GM12872 (cell line): Measurements from ENCODE around the gene FAM78A.

ENCODE experiments used
- TF ChIP-seq, protein P1 (sequence below): IDR thresholded peaks from 3 replicates; pipeline ENCODE4 v1.5.1; 2011; ENCODE audit warnings: low read depth, mild to moderate bottlenecking, low read length, moderate library complexity; ENCODE audit not compliant: insufficient read depth

Gene FAM78A

DNA sequence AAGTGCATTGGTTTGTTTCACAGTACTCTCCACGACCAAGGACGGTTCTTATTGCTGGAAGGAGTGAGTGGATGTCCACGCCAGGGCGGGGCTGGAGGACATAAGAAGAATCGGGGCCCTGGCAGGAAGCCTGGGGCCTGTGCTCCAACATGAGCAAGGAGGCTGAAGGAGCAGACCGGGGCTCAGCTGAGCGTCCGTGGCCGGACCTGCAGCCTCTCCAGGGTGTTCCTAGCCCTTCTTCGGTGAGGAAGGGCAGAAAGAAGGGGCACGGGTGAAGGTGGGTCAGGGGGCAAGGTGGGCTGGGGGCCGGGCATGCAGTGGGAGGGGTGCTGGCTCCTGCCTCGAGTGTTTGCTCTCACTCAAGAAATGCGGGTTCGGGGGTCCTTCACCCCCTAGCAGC lies 18.1 kb downstream of the FAM78A start:
- TF ChIP-seq, protein P1, sequence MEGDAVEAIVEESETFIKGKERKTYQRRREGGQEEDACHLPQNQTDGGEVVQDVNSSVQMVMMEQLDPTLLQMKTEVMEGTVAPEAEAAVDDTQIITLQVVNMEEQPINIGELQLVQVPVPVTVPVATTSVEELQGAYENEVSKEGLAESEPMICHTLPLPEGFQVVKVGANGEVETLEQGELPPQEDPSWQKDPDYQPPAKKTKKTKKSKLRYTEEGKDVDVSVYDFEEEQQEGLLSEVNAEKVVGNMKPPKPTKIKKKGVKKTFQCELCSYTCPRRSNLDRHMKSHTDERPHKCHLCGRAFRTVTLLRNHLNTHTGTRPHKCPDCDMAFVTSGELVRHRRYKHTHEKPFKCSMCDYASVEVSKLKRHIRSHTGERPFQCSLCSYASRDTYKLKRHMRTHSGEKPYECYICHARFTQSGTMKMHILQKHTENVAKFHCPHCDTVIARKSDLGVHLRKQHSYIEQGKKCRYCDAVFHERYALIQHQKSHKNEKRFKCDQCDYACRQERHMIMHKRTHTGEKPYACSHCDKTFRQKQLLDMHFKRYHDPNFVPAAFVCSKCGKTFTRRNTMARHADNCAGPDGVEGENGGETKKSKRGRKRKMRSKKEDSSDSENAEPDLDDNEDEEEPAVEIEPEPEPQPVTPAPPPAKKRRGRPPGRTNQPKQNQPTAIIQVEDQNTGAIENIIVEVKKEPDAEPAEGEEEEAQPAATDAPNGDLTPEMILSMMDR: no peak

DNA sequence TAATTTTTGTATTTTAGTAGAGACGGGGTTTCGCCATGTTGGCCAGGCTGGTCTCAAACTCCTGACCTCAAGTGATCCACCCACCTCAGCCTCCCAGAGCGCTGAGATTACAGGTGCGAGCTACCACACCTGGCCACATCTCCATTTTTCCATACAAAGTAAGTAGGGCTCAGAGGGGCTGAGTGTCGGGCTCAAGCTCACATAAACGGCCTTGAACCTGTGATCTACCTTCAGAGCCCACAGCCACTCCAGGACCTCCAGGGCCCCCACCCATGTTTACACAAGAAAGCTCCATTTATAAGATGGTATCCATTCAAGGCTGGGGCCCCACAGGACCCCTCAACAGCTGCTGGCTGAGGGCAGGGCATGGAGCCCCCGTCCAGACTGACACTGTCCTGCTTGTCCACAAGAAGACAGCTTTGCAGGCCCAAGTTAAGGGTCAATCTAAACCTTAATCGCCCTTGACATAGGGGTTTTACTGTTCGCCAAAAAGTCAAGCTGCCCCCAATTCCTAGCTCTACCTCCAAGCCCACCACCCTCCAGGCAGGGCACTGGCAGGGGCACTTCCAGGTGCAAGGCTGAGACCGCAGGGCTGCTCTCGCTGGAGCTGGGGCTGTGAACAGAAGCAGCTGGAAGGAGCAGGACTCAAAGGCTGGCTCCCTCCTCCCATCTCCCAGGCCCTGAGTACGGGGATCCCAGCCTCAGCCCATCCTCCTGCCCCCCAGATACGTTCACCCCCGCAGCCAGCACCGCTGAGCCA lies 18.9 kb downstream of the FAM78A start:
- TF ChIP-seq, protein P1: no peak

DNA sequence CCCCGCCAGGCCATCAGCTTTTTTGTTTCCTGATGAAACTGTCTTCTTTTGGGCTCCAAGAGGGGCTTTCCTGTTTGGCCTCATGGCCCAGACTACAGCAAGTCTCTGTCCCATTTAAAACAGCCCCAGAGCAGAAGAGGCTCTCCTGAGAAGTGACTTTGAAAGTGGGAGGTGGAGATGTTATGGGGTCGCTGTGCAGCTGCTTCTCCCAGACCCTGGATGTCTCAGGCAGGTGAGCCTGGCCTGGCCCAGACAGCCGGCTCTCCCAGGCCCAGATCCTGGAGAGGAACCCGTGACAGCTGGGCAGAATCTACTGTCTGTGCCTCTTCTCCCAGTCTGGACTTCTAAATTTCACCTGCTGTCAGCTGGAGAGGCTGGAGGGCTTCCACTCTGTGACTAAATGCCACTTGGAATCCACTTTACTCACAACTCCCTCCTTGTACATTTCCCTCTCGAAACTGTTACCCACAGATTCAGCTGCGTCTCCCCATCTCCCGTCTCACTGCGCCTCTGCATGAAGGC lies 20.6 kb downstream of the FAM78A start:
- TF ChIP-seq, protein P1: no peak

DNA sequence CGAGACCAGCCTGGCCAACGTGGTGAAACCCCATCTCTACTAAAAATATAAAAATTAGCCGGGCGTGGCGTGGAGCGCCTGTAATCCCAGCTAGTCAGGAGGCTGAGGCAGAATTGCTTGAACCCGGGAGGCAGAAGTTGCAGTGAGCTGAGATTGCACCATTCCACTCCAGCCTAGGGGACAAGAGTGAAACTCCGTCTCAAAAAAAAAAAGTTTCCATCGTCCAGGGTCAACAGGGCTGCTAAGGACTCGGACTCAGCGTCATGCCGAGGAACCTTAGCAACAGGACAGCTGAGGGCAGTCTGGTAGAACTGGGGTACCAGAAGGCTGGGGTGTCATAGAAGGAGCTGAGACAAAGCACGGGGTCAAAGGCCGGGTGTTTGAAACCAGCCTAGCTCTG lies 21.7 kb downstream of the FAM78A start:
- TF ChIP-seq, protein P1: no peak

DNA sequence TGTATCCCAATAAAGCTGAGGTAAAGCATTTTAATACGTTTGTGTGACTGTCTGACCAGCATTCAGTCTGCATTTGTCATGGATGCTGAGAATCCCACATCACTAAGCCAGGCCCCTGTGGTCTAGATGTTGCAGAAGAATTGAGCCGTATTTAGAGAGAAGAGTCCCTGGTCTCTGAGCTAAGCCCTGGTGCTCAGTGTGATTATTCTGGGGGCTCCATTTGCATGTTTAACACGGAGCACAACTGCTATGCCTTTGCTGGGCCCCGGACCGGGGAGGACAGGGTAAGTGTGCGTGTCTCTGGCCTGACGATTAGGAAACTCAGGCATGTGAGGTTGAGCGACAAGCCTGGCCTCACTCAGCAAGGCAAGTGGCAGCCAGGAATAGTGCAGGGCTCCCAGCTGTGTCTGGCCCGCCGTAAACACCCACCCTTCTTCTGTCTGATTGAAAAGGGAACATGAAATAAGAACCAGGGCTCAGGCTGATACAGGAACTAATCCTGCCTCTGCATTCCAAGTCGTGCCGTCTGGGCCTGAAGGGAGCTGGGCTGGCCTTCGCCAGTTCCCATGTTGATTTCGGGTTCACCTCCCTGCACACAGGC lies 22.3 kb downstream of the FAM78A start:
- TF ChIP-seq, protein P1: no peak

DNA sequence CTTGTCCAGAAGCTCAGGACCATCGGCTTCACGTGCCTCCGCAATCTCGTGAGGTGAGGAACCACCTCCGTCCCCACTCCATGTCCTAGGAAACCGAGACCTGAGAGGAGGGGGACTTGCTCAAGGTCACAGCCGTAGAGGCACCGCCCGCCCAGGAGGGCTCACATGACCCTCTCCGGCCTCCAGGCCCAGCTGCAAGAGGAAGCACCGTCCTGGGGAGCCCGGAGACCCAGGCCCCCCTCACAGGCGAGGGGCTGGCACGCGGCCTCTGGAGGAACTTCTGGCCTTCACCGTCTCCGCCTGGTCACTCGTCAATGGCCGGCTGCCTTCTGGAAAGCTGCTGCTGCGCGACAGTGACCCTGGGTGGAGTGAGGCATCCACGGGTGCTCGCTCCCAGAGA lies 24.2 kb downstream of the FAM78A start:
- TF ChIP-seq, protein P1: no peak

DNA sequence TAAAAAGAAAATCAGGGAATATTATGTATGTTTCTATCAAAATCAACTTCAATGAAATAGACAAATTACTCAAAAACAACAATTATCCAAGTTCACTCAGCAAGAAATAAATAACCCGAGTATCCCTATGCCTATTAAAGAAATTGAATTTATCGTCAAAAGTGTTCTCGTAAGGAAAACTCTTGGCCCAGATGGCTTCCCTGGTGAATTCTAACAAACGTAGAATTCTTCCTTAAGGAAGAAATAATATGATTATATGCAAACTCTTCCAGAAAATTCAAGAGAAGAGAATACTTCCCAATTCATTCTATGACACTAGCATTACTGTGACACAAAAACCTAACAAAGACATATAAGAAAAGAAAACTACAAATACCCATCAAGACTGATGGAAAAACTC lies 29.7 kb downstream of the FAM78A start:
- TF ChIP-seq, protein P1: no peak
